ENCODE results near the gene TEX261.

GRCh38 chr2:70959851-70960832 is 34.5 kb downstream of the TEX261 start:
- TF ChIP-seq FOXM1 (IDR thresholded peaks at IDR 0.05; ENCODE audit: borderline replicate concordance) (no peak), SUZ12 (IDR thresholded peaks at IDR 0.05) (no peak), ZNF384 (IDR thresholded peaks at IDR 0.05) (no peak), BHLHE40 (IDR thresholded peaks at IDR 0.05; ENCODE audit: borderline replicate concordance) (no peak), CTBP1 (IDR thresholded peaks at IDR 0.05; ENCODE audit: borderline replicate concordance) (no peak)
